Head of caudate nucleus (tissue), 42 donors: Measurements from ENCODE around the gene WDR41.
"Not testable (repeated sequence)": the region's sequence is repeated elsewhere in the genome, so short reads cannot be mapped to it uniquely, and the experiment has no call there.

ENCODE experiments used
- DNase-seq, 42 donors: peaks; one replicate each; pipeline versions ENCODE4 v3.0.0 to v3.0.0-alpha.2; 2020 to 2021; ENCODE audit warnings: mixed read lengths in 7 of 42
- intact Hi-C: fragments of 100-400 bp; cut with DNase I; formaldehyde crosslinking; loops from one replicate; pipeline ENCODE4 v1.15.0; 2022

The WDR41 gene

GRCh38 chr5:77491783-77492652 is at the start of gene WDR41:
Gene WDR41, minus strand, starts transcription at chr5:77492316. Its CDS starts 96 bp downstream, at chr5:77492220.
- peak; percentile 74 to 95 (median 89) for DNase-seq
- intact Hi-C loops, result loop anchor here (5.0 to 10.0 kb wide), 3 partner anchors 143 to 627 kb away; partner anchors contain the start of gene OTP

DNA sequence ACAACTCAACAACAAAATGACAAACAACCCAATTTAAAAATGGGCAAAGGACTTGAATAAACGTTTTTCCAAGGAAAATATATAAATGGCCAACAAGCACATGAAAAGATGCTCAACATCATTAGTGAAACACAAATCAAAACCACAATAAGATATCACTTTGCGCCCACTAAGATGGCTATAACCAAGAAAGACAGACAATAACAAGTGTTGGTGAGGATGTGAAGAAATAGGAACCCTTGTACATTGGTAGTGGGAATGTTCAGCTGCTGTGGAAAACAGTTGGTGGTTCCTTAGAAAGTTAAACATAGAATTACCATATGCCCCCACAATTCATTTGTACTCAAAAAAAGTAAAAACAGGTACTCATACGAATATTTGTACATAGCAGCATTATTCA is 39.2 kb upstream of the WDR41 start:
- no peak for DNase-seq

GRCh38 chr5:77518304-77518703 is 26.2 kb upstream of the WDR41 start:
- intact Hi-C loops, result no loop called here
- DNase-seq, result no peak

More for the DNA sequence above, 39.2 kb upstream of the WDR41 start:
- intact Hi-C loops, result no loop called here

GRCh38 chr5:77514457-77514856 is 22.3 kb upstream of the WDR41 start:
- intact Hi-C loops, result no loop called here
- no peak for DNase-seq

DNA sequence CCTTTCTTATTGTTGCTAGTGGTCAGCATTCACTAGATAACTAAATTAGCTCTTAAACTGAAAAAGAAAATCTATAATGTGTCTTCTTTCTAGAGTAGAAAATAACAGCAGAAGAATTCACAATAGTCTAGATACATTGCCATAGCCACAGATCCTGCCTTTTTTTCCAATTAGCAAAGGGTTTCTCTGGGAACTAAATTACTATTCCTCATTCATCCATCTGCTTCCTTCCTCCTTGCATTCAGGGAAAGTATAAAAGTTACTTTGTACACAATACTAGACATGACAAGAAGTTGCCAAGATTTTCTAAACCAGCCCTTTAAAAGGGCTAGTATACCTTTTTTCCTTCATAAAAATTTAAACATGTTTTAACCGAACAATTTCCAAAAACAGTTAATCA is 21.2 kb upstream of the WDR41 start:
- DNase-seq, result no peak
- intact Hi-C loops, result no loop called here

DNA sequence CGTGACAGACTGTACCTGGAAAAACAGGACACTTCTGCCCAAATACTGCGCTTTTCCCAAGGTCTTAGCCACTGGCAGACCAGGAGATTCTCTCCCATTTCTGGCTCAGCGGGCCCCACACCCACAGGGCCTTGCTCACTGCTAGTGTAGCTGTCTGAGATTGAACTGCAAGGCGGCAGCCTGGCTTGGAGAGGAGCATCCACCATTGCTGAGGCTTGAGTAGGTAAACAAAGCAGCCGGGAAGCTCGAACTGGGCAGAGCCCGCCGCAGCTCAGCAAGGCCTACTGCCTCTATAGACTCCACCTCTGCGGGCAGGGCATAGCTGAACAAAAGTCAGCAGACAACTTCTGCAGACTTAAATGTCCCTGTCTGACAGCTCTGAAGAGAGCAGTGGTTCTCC is 9.0 kb upstream of the WDR41 start:
- intact Hi-C loops, result not testable (repeated sequence)

DNA sequence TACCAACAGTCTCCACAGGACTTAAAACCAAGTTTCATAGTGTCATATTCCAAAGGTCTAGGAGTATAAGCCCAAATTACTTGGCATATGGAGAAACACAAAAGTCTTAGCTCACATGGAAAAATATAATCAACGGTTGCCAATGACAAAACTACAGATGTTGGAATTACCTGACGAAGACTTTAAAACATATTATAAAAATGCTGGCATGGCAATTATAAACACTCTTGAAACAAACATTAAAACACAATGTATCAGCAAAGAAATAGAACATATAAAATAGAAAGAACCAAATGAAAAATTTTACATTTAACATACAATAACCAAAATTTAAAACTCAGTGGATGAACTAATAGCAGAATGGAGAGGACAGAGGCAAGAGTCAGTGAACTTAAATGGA is 7.9 kb upstream of the WDR41 start:
- intact Hi-C loops, result loop anchor here (10.0 kb wide), 2 partner anchors 135 to 635 kb away; partner anchors contain the start of gene OTP
- no peak for DNase-seq

More for the DNA sequence above, 9.0 kb upstream of the WDR41 start:
- DNase-seq, result not testable (repeated sequence)

DNA sequence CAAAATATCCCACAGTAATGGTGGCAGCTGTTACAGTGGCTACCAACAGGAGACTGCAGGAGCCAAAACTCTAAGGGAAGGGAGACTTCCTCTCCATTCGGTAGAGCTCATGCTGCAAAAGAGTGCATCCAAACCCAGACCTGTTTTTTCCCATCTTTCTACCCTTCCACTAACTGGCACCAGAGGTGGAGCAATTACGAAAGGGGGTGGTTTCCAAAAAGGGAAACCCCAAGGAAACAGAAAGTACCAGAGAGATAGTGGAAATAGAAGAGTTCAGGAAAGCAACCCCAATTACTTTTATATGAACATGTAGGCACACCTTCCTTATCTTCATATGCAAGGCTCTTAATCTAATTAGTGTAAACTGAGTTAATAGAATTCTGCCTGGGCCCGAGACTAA is 7.3 kb upstream of the WDR41 start:
- DNase-seq, result no peak
- intact Hi-C loops, result loop anchor here (10.0 kb wide), 2 partner anchors 135 to 635 kb away; partner anchors contain the start of gene OTP

GRCh38 chr5:77498952-77499351 is 6.8 kb upstream of the WDR41 start:
- no peak for DNase-seq
- intact Hi-C loops, result loop anchor here (10.0 kb wide), 2 partner anchors 136 to 634 kb away; partner anchors contain the start of gene OTP

- intact Hi-C loops, result loop anchor here (5.0 to 10.0 kb wide), 3 partner anchors 140 to 630 kb away; partner anchors contain the start of gene OTP
- DNase-seq, result no peak
Observed at GRCh38 chr5:77494935-77495334, 2.8 kb upstream of the WDR41 start.

DNA sequence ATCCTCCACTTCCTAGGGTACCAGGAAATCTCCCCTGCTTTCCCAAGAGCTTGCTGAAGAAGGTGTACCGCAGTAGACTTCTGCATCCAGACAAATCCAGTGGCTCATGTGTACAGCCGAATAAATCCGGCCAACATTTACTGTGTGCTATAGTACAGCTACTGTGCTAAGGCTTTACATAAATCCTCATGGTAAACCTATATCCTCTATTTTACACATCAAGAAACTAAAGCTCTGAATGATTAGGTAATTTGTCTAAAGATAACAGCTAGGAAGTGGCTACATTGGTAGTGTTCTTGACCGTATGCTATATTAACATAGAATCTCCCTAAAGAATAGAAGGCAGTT is 511 bp upstream of the WDR41 start:
- intact Hi-C loops, result loop anchor here (5.0 to 10.0 kb wide), 3 partner anchors 142 to 628 kb away; partner anchors contain the start of gene OTP
- DNase-seq, result no peak

GRCh38 chr5:77490741-77491344 is 1.3 kb downstream of the WDR41 start:
- intact Hi-C loops, result loop anchor here (5.0 to 10.0 kb wide), 3 partner anchors 144 to 626 kb away; partner anchors contain the start of gene OTP
- DNase-seq, result peak in 5 of 42 donors; percentile 4 to 42 (median 11)

- intact Hi-C loops, result no loop called here
- DNase-seq, result no peak
Observed at GRCh38 chr5:77486344-77486962, 5.7 kb downstream of the WDR41 start.

- DNase-seq, result no peak
- intact Hi-C loops, result no loop called here
Observed at GRCh38 chr5:77483682-77484081, 8.4 kb downstream of the WDR41 start.

- intact Hi-C loops, DNase-seq: not testable (repeated sequence)
Observed at GRCh38 chr5:77475041-77475440, 17.1 kb downstream of the WDR41 start.

DNA sequence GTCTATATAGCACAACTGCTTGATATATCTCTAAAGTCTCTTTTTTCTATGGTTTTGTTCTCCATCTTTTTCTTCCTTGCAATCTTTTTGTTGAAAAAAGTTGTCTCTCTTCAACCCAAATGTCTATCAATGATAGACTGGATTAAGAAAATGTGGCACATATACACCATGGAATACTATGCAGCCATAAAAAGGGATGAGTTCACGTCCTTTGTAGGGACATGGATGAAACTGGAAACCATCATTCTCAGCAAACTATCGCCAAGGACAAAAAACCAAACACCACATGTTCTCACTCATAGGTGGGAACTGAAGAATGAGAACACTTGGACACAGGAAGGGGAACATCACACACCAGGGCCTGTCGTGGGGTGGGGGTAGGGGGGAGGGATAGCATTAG is 23.2 kb downstream of the WDR41 start:
- DNase-seq, intact Hi-C loops: not testable (repeated sequence)

DNA sequence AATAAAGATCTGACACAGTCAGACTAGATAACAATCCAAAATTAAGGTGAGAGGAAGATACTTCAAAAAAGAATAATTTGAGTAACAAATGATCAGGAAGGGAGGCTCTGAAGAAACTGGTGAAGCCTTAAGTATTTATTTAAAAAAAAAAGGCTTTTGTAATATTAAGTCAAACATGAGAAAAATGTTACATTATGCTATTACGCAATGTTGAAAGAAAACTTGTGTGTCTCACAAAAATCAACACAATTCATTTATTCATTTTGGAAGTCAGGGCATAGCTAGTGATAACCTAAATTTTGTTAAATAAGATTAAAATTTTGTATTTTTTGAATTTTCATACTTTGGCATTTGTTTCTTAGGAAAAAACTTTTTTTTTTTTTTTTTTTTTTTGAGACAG is 28.2 kb downstream of the WDR41 start:
- intact Hi-C loops, result no loop called here
- no peak for DNase-seq

GRCh38 chr5:77461287-77461686 is 30.8 kb downstream of the WDR41 start:
- intact Hi-C loops, result no loop called here

GRCh38 chr5:77454123-77454522 is 38.0 kb downstream of the WDR41 start:
- intact Hi-C loops, result no loop called here

More at GRCh38 chr5:77461287-77461686, 30.8 kb downstream of the WDR41 start:
- DNase-seq, result no peak

DNA sequence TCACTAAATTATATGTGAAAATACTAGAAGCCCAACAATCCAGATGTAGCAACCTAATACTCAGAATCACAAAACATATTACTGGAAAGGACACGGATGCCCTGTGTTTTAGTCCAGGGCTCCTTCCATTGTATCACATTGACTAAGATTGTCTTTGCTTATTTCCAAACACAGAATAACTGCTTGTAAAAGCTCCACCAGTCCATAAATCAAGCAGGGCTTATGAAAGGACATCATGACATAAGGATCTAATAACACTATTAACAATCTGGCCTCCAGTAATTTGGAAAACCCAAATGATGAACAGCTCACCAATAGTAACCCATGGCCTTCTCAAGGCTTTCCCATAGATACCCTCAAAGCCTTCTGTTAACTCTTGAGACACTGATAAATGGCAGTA is 39.8 kb downstream of the WDR41 start:
- intact Hi-C loops, result no loop called here

More at GRCh38 chr5:77454123-77454522, 38.0 kb downstream of the WDR41 start:
- DNase-seq, result no peak

More for the DNA sequence above, 39.8 kb downstream of the WDR41 start:
- no peak for DNase-seq
